Hindlimb muscle (tissue), 1 donor: ENCODE data around the gene TRMT2A. TPM values are rescaled to one million over a fixed set of nuclear protein-coding genes. Genes with fewer than 3 reads are reported as not detected.

ENCODE experiments used
- DNase-seq: peaks from one replicate; pipeline ENCODE4 v3.0.0-alpha.2; 2013
- polyA plus RNA-seq: library from polyadenylated mRNA; unstranded; fragments of 120-200 nt; gene quantifications from one replicate; pipeline ENCODE4 v1.2.1, GENCODE V29; 2013; ENCODE audit not compliant: insufficient read length

Gene TRMT2A
- polyA plus RNA-seq, 1 donor = 50.7 TPM

DNA sequence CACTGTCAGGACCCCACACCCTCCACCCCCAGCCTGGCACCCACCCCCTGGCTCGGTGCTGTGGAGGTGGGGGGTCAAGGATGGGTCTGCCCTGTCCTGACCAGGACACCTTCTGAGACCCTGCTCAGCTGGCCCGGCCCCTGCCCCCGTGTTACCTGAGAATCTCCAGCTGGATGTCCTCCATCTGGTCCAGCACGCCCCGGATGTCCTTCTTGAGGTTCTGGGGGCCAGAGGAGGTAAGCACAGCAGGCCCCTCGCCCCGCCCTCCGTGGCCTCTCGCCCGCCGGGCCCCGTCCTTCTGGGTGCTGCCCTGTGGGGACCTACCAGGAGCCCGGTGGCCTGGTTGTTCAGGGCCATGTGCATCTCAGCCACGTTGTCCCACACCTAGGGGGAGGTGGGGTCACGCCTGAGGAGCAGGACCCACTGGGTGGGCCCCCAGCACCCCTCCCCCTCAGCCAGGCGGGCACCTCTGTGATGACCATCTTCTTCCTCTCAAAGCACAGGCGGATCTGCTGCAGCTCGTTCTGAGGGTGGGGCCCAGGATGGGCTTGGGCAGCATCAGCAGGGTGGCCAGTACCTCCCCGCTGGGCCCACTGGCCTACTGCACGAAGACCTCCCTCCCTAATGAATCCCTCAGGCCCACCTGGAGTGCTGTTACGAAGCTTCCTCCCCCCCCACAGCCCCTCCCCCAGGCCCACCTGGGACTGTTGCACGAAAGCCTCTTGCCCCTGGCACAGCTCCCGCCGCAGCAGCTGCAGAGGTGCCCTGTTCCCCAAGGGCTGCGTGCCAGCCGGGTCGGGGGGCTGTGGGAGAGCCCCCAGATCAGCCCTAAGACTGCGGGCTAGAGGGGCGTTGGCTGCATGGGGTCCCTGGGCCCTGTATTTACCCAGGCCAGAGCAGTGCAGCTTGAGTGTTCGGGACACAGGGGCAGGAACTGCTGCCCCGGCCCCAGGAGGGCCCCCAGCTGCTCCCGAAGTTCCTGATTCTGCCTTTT lies 32.5 kb upstream of the TRMT2A start:
- DNase-seq = no peak

DNA sequence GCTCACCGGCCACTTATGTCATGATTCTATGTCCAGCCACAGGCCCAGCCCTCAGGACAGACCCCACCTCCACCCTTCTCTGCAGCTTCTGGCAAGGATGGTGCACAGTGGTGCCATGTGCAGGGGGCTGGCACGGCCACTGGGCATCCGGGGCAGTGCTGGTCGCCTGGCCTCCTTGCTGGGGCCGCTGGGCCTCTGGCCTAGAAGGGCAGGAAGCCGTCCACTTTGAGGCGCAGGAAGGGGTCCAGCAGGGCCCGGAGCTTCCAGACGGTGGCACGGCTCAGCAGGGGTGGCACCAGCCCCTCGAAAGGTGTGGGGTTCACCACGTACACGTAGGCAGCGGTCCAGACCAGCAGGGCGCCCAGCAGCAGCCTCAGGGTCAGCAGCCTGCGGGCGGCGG lies 31.4 kb upstream of the TRMT2A start:
- no peak for DNase-seq

DNA sequence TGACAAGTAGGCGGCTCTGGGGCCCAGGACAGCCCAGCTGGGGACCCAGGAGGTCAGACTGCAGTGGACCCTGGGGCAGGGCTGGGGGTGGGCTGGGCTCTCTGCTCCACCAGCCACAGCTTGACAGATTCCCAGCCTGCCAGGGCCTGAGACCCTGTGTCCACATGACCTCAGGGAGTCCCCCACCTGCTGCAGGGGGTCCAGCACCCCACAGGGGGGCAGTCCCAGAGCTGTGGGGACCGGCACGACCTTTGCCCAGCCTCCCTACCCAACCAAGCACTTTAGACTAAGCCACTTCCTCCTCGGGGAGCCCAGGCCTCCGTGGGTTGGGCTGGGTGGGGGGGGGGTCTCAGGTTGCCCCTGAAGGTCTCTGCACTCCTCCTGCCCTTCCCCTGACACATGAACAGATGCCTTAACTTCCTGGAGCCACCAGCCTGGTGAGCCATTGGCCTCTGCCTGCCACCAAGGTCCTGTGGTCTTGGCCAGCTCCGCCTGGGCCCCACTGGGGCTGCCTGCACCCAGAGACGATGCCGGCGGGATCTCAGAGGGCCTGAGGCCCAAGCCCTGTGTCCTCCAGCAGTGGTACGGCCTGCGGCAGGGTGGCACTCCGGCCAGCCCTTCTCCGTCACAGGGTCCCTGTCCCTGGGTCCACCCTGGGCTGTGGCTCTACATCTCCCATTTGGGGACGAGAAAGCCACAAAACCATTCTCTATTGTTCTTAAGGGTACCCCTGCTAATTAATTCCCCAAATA lies 30.4 kb upstream of the TRMT2A start:
- DNase-seq = no peak

DNA sequence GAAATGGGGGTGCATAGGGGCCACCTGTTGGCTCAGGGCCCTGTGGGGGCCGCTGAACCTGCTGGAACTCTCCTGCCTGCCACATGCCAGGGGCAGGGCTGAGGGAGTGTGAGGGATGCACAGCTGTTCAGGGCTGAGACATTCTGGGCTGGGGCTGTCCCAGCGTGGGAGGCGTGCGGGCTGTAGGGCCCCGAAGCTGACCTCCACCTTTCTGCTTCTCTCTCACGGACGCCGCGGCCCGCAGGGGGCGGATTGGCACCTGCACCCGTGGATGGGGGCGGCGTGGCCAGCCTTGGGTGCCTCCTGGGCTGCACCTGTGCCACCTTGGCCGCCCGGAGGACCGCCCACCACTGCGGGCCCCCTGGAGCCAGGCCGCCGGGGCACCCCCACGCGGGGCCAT lies 29.8 kb upstream of the TRMT2A start:
- no peak for DNase-seq

DNA sequence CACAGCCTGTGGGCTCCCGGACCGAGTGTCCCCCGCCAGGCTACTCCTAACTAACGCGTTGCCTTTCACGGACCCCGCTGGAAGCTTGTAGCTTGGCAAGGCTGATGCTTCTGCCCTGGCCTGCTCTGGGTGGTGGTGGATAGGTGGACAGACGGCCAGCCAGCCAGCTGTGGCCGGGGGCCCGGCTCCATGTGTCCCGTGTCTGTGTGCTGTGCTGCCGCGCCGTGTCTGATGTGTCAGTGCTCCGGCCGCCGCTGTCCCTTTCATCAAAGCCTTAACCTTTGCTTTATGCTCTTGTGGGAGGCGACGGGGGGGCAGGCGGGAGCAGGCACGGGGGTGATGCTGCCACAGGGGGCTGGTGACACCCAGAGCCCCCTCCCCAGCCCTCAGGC lies 28.8 kb upstream of the TRMT2A start:
- no peak for DNase-seq

DNA sequence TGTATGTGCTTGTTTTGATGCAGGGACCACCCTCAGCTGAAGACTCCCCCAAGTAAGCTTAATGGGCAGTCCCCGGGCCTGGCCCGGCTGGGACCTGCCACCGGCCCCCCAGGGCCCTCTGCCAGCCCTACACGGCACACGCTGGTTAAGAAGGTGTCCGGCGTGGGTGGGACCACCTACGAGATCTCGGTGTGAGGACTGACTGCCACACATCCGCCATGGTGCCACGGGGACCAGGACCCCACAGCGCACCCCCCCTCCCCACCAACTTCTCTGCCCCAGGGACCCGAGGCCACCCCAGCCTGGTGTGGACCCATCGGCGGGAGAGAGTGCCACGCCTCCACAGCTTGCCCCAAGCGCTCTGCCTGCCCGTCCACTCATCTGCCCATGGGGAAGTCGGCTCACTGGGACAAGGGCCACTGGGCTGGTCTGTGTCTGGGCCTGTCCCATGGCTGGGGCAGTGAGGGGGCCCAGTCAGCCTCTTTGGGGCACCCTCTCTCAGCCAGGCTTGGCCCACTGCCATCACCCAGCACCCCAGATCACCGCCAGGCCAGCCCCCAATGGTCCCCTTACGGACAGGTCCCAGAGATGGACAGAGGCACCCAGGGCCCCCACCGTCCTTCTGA lies 28.3 kb upstream of the TRMT2A start:
- no peak for DNase-seq

DNA sequence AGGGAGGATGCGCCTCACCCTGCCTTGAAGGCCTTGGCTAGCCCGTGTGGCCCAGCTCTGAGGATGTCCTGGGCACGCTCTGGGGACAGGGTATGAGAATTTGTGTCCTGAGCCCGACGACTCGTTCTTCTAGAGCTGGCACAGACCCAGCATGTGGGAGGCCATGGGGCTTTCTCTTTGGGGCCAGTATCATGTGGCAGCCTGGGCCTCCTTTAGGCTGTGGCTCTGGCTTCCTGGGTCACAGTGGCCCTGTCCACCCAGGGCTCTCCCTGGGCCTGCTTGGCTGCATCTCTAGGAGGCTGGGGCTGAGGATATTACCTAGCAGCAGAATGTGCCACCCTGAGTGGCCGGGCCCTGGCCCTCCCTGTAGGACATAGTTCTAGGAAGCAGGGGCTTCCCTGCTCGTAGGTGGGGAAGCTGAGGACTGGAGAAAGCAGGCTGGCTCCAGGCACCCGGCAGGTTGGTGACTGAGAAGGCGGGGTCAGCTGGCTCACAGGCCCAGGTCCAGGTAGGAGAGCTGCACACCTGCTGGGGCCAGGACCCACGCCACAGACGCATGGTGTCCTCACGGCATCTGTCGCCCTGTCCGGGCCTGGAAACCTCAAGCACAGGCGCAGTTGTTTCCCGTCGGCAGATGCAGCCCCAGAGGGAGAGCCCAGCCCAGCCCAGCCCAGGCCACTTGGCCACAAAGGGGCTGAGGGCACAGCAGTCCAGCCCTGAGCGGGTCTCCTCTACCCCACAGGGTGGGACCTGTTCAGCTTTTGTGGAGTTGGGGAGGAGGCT lies 27.0 kb upstream of the TRMT2A start:
- no peak for DNase-seq

DNA sequence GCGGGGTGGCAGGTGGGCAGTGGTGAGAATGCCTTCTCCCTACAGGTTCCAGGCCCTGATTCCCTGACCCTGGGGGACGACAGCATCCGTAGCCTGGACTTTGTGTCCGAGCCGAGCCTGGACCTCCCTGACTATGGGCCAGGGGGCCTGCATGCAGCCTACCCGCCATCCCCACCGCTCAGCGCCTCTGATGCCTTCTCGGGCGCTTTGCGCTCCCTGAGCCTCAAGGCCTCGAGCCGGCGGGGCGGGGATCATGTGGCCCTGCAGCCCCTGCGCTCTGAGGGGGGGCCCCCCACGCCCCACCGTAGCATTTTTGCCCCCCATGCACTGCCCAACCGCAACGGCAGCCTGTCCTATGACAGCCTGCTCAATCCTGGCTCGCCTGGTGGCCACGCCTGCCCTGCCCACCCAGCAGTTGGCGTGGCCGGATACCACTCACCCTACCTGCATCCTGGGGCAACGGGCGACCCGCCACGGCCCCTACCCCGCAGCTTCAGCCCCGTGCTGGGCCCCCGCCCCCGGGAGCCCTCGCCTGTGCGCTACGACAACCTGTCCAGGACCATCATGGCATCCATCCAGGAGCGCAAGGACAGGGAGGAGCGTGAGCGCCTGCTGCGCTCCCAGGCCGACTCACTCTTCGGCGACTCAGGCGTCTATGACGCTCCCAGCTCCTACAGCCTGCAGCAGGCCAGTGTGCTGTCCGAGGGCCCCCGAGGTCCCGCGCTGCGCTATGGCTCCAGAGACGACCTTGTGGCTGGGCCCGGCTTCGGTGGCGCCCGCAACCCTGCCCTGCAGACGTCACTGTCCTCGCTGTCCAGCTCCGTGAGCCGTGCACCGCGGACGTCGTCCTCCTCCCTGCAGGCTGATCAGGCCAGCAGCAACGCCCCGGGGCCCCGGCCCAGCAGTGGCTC lies 25.9 kb upstream of the TRMT2A start:
- DNase-seq = no peak

DNA sequence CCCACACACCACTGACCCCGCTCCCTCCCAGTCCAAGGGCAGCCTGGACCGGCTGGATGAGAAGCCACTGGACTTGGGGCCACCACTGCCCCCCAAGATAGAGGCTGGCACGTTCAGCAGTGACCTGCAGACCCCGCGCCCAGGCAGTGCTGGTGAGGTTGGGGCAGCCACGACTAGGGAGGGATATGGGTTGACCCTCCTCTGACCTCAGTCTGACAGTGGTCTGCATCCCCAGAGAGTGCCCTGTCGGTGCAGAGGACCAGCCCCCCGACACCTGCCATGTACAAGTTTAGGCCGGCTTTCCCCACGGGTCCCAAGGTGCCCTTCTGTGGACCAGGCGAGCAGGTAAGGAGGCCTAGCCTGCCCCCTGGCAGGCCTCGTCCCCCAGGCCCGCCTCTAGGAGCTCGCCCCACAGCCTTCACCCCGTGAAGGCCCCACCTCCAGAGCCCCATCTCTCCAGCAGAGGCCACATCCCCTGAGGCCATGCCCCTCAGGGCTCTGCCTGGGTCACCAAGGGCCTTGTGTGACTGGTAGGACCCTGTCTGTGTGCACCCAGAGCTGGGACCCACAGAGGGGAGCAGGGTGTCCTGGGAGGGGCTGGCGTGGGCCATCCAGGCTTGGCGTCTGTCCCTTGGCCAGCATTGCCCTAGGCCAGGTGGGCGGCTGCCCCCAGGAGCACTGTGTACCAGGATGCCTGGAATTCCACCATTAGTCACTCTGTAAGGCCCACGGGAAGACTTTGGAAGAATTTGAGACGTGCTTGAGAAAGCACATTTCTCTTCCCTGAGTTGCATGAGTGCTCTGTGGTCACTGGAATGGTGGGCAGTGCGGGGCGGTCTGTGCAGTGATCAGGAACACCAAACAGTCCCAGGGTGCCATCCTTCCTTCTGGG lies 24.4 kb upstream of the TRMT2A start:
- DNase-seq = no peak

DNA sequence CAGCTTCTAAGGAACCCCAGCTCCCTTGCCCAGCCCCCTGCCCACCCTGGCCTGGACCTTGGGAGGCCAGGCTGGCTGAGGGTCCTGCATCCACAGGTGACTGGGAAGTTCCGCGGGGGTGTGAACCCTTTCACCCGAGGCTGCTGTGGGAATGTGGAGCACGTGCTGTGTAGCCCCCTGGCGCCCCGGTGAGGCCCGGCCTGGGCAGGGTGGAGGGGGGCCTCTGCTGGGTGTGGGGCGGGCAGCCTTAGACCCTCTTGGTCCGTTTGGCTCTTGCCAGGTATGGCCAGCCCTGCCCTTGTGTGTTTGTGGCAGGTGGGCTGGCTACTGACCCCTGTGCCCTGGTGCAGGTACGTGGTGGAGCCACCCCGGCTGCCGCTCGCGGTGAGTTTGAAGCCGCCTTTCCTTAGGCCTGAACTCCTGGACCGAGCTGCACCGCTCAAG lies 23.5 kb upstream of the TRMT2A start:
- DNase-seq = no peak

DNA sequence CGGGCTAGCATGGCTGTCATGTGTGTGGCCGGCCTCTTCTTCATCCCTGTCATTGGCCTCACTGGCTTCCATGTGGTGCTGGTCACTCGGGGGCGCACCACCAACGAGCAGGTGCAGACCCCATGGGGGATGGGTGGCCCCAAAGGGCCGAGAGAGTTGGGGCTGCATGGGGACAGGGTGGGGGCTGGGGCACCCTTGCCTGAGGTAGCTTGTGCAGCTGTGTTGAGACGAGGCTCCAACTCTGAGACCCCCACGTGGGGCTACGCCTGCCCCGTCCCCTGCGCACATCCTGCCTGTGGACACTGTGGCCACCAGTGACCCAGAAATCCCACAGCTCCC lies 23.1 kb upstream of the TRMT2A start:
- DNase-seq = no peak

DNA sequence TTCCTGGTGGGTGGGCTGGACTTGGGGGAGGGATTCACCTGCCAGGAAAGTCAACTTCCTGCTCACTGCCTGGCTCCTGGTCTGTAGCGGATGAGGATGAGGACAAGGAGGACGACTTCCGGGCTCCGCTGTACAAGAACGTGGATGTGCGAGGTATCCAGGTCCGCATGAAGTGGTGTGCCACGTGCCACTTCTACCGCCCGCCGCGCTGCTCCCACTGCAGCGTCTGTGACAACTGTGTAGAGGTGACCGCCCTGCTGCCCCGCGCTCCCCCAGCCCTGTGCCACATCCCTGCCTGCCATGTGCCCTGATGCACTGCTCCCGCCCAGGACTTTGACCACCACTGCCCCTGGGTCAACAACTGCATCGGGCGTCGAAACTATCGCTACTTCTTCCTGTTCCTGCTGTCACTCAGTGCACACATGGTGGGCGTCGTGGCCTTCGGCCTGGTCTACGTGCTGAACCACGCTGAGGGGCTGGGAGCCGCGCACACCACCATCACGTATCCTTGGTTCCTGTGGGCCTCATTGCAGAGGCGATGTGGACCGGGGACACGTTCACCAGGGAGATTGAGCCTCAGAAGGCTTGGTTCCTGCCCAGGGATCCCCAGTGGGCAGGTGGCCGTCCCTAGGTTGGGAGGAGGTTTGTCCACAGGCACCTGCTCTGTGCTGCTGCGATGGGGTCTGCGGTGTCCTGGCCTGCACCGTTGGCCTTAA lies 22.5 kb upstream of the TRMT2A start:
- no peak for DNase-seq

DNA sequence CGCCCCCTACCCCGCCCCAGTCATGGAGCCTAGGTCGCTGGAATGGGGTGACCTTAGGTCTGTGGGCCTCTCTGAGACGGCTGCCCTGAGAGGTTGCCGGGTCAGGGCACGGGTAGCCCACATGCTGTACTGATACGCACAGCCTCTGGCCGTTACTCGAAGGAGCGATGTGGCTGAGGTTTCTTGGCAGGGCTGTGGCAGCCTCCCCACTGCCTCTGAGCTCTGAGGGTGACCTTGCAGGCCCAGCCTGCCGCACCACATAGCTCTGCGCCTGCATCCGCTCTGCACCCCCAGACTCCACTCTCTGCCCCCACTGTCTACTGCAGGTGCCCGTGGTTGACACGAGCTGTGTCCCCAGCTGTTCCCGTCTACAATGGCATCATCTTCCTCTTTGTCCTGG lies 21.8 kb upstream of the TRMT2A start:
- no peak for DNase-seq

DNA sequence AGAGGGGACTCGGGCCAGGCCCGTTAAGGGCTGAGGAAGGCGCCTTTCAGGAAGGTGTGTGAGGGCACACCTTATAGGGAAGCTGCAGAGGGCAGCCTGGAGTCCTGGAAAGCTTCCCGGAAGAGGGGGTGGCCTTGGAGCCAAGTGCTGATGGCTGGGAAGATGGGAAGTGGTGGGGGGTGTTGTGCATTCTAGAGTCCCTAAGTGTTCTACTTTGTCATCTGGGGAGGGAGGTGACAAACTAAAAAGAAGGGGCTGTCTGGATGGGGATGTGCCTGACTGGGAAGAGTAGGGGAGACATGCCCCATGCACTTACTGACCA lies 21.4 kb upstream of the TRMT2A start:
- DNase-seq = no peak

DNA sequence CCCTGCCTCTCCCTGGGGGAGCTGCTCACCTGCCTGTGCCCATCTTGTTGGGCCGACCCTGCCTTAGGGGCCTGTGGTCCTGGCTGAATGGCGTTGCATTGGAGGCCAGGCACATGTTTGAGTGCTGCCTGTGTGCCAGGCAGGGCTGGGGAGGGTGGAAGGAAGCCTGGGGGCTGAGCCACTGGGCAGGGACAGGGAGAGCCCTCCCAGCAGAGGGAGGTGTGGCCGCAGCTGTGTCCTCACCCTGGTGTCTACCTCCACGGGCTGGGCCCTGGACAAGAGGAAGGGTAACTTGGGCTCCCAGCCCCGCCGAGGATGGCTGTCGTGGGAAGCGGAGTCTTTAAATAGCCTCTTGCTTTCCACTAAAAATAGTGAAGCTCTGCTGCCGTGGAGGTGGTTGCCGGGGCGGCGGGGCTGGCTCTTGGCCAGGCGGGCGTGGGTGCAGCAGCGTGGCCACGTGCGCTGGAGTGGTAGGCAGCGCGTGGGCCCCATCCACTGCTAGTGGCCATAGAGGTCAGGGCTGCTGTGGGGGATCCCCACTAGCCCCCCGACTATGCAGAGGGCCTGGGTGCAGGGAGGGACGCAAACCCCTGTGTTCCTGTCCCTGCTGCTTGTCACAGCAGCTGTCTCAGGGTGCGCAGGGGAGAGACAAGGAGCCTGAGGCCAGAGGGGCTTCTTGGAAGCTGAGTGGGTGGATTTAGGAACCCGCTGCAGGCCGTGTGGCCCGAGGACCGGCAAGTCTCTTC lies 20.8 kb upstream of the TRMT2A start:
- DNase-seq = no peak

DNA sequence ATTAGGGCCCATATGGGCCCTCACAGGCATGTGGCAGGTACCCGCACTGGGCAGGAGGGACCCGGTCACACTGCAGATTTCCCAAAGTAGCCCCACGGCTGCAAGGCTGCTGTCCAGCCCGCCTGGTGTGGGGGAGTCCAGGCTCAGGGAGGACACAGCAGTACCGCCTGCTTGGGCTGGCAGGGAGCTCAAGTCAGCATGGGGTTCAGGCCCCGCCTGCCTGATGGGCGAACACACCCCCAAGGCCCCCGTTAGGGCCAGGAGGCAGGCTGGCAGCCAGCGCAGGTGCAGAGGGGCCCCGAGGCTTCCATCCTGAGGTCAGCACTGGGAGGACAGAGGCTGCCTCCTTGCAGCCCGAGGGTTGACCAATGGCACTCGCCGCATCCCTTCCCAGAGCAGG lies 20.1 kb upstream of the TRMT2A start:
- DNase-seq = no peak

DNA sequence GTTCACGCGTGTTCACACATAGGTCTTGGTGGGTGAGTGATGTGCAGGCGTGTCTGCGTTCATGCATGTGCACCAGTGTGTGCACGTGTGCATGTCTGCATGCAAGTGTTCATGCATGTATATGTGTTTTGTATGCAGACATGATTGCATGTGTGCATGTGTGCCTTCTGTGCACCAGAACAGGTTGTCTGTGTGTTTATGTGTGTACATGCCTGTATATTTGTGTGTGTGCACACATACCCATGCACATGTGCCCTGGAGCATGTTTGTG lies 19.5 kb upstream of the TRMT2A start:
- no peak for DNase-seq

DNA sequence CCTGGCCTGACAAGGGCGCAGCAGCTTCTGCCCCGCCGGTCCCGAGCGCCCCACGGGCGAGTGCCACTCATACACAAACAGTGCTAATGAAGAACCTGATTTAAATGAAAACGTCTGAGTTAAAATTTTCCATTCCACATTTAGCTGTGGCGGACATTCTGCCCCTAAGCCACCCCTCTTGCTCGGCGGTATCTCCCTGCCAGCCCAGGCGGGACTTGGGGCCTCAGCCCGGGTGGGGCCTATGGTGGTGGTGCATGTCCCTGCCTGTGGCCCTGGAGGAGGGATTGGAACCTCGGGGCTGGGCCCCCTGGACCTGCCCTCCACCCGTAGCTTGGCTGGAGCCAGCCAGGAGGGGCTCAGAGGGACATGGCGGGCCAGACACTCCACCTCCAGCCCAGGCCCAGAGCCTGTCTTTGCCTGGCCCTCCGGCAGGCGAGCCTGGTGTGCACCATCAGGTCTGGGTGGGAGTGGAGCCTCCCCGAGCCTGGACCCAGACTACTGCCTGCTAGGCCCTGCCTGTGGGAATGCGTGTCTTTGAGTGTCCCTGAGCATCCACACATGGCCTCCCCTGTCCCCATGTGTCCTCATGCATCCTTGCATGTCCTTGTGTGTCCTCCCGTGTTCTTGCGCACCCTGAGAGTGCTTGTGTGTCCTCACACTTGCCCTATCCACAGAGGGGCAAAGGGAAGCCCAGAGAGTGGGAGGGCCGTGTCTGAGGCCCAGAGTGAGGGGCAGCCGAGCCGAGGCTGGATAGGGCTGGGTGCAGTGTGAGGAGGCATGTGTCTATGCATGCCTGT lies 19.0 kb upstream of the TRMT2A start:
- no peak for DNase-seq

DNA sequence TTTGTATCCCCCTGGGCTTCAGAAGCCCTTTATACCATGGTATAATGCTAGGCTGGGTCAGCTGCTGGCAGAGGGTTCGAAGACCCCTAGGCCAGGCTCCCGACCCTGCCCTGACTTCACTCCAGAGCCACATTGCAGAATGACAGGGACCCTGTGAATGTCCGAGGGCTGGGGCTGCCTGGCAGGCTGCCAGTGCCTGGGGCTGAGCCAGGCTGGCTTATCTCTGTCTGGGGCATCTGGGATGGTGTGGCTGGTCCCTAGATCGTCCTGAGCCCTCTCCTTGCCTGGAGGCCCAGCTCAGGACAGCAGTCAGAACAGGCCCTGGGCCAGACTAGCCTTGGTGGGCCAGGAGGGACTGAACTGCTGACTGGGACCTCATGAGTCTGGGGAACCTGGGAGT lies 18.2 kb upstream of the TRMT2A start:
- DNase-seq = no peak
